HG02763 (cell line): ENCODE measurements around the gene IRS2.

Experiments used
- ATAC-seq: cut with Tn5 transposase; IDR thresholded peaks from one replicate; pipeline ENCODE4 v1.9.1; 2021; ENCODE audit warnings: mild to moderate bottlenecking, moderate library complexity; ENCODE audit not compliant: unreplicated experiment

The IRS2 gene

GRCh38 chr13:109707044-109707741 is 79.2 kb downstream of the IRS2 start:
- ATAC-seq = no peak

GRCh38 chr13:109706015-109706715 is 80.2 kb downstream of the IRS2 start:
- no peak for ATAC-seq

DNA sequence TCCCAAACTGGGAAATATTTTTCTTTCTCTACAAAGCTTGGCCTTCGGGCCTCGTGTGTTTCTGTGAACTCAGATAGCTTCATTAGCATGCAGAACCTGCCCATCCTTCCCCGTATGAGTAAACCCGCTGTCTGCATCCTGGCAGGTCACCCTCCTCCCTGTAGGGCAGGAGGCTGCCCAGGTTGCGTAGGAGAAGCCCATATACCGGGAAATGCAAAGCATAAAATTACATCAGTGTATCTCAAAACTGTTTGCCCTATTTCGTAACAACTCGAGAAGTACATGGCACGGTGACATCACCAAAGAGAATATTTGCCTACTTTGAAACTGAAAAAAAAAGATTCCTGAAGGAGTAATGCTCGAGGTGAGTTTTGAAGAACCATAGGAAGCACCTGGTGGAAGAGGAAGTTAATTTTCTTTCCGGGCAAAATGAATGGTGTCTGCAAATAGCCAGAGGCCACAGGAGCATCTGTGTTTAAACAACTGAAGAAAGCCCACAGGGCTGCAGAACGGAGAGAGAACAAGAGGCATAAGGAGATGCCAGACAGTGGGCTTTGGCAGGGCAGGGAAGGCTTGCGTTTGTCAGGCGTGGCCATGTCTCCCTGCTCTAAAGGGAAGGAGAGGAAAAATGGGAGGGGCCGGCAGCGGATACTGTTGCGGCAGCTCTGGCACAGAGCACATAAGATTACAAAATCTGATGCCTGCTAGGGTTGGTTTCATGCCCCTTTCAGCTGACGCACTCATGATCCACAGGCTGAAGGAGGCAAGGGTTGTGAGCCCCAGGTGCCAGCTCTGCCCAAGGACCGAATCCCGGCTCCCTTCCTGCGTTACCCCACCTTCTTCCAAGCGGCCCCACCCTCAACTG is 81.4 kb downstream of the IRS2 start:
- ATAC-seq = no peak

DNA sequence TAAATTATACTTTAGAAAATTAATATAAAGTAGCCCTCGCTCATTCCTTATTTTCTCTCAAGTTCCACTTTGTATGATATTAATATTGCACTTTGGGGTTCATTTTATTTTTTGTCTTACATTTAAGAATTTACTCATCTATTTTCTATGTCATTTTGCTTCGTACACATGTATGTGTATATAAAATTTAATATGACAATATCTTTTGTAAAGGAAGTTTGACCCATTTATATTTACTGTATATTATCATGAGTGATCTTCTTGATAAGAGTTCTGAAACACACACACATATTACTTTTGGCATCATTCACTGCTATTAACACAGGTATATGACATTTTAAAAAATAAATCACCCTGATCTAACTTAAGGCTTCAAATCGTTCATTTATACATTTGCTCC is 83.1 kb downstream of the IRS2 start:
- ATAC-seq = no peak
